Measurements from ENCODE around the gene TMED4. TPM values are rescaled to one million over a fixed set of nuclear protein-coding genes. Genes with fewer than 3 reads are reported as not detected.

Gene TMED4
- total RNA-seq, 1 donor = 90.1 TPM

- H3K27me3 ChIP-seq (ENCODE audit: insufficient read depth, low read length) = no peaks in the 10 kb centered on the region
- H3K27ac ChIP-seq (ENCODE audit: low read depth, low read length) = no peak overlapping the region
- H3K79me2 ChIP-seq (ENCODE audit: insufficient read depth, low read length) = peaks cover 36% of the 10 kb centered on the region
- H3K4me2 ChIP-seq (ENCODE audit: insufficient read depth, low read length) = no peak overlapping the region
- H3K4me3 ChIP-seq (ENCODE audit: insufficient read depth, low read length) = no peak overlapping the region
- peaks cover 20% of the 10 kb centered on the region for H3K36me3 ChIP-seq (ENCODE audit: insufficient read depth, low read length)
- no peaks in the 10 kb centered on the region for H3K9me3 ChIP-seq (ENCODE audit: low read depth, low read length)
- no peak for TF ChIP-seq CTCF (IDR thresholded peaks at IDR 0.05; ENCODE audit: extremely low read depth, low read depth, low read length)
- H4K20me1 ChIP-seq (ENCODE audit: insufficient read depth, low read length) = no peaks in the 10 kb centered on the region
- no peak overlapping the region for H2AFZ ChIP-seq (ENCODE audit: low read length)
- DNase-seq (ENCODE audit: insufficient read length, low spot score, missing footprints) = no peak
- peaks cover 19% of the 10 kb centered on the region for H3K4me1 ChIP-seq (ENCODE audit: insufficient read depth, low read length)
Measured at GRCh38 chr7:44629829-44630522, 47.9 kb upstream of the TMED4 start.

- H3K79me2 ChIP-seq (ENCODE audit: insufficient read depth, low read length) = peaks cover 62% of the 10 kb centered on the region
Measured at GRCh38 chr7:44626620-44627019, 44.6 kb upstream of the TMED4 start.

GRCh38 chr7:44625526-44626471 is 43.8 kb upstream of the TMED4 start:
- H3K36me3 ChIP-seq (ENCODE audit: insufficient read depth, low read length) = peaks cover 25% of the 10 kb centered on the region
- DNase-seq (ENCODE audit: insufficient read length, low spot score, missing footprints) = no peak
- TF ChIP-seq CTCF (IDR thresholded peaks at IDR 0.05; ENCODE audit: extremely low read depth, low read depth, low read length) = no peak
- H3K79me2 ChIP-seq (ENCODE audit: insufficient read depth, low read length) = peaks cover 70% of the 10 kb centered on the region
- no peak overlapping the region for H3K27ac ChIP-seq (ENCODE audit: low read depth, low read length)
- peaks cover 8% of the 10 kb centered on the region for H4K20me1 ChIP-seq (ENCODE audit: insufficient read depth, low read length)
- H2AFZ ChIP-seq (ENCODE audit: low read length) = no peak overlapping the region
- no peak overlapping the region for H3K4me3 ChIP-seq (ENCODE audit: insufficient read depth, low read length)
- peaks cover 13% of the 10 kb centered on the region for H3K4me1 ChIP-seq (ENCODE audit: insufficient read depth, low read length)
- H3K27me3 ChIP-seq (ENCODE audit: insufficient read depth, low read length) = no peaks in the 10 kb centered on the region
- H3K4me2 ChIP-seq (ENCODE audit: insufficient read depth, low read length) = no peak overlapping the region
- H3K9me3 ChIP-seq (ENCODE audit: low read depth, low read length) = no peaks in the 10 kb centered on the region

More at GRCh38 chr7:44626620-44627019, 44.6 kb upstream of the TMED4 start:
- Histone ChIP-seq H4K20me1 (ENCODE audit: insufficient read depth, low read length) (peaks cover 8% of the 10 kb centered on the region), H3K36me3 (ENCODE audit: insufficient read depth, low read length) (peaks cover 25% of the 10 kb centered on the region), H3K27ac (ENCODE audit: low read depth, low read length) (no peak overlapping the region), H3K4me1 (ENCODE audit: insufficient read depth, low read length) (peaks cover 8% of the 10 kb centered on the region), H3K27me3 (ENCODE audit: insufficient read depth, low read length) (no peaks in the 10 kb centered on the region), H3K4me2 (ENCODE audit: insufficient read depth, low read length) (no peak overlapping the region), H3K9me3 (ENCODE audit: low read depth, low read length) (no peaks in the 10 kb centered on the region), H3K4me3 (ENCODE audit: insufficient read depth, low read length) (no peak overlapping the region), H2AFZ (ENCODE audit: low read length) (no peak overlapping the region)
- no peak for TF ChIP-seq CTCF (IDR thresholded peaks at IDR 0.05; ENCODE audit: extremely low read depth, low read depth, low read length)
- peak; percentile 26 for DNase-seq (ENCODE audit: insufficient read length, low spot score, missing footprints)

- H3K27ac ChIP-seq (ENCODE audit: low read depth, low read length) = no peak overlapping the region
- H3K27me3 ChIP-seq (ENCODE audit: insufficient read depth, low read length) = no peaks in the 10 kb centered on the region
- peaks cover 14% of the 10 kb centered on the region for H3K4me1 ChIP-seq (ENCODE audit: insufficient read depth, low read length)
- peaks cover 81% of the 10 kb centered on the region for H3K79me2 ChIP-seq (ENCODE audit: insufficient read depth, low read length)
- H3K36me3 ChIP-seq (ENCODE audit: insufficient read depth, low read length) = peaks cover 25% of the 10 kb centered on the region
- no peak overlapping the region for H3K4me2 ChIP-seq (ENCODE audit: insufficient read depth, low read length)
- DNase-seq (ENCODE audit: insufficient read length, low spot score, missing footprints) = no peak
- H2AFZ ChIP-seq (ENCODE audit: low read length) = no peak overlapping the region
- no peaks in the 10 kb centered on the region for H3K9me3 ChIP-seq (ENCODE audit: low read depth, low read length)
- no peak overlapping the region for H3K4me3 ChIP-seq (ENCODE audit: insufficient read depth, low read length)
- H4K20me1 ChIP-seq (ENCODE audit: insufficient read depth, low read length) = peaks cover 8% of the 10 kb centered on the region
- no peak for TF ChIP-seq CTCF (IDR thresholded peaks at IDR 0.05; ENCODE audit: extremely low read depth, low read depth, low read length)
Measured at GRCh38 chr7:44624318-44624717, 42.3 kb upstream of the TMED4 start.

Data from osteoblast (primary cell).